ENCODE results near the gene TRAPPC2. TPM values are rescaled to one million over a fixed set of nuclear protein-coding genes. Genes with fewer than 3 reads are reported as not detected.

TRAPPC2 gene
- total RNA-seq, 4 donors from 2014 or later = 9.7 to 16.9 (median 12.0) TPM

- no peak for DNase-seq (ENCODE audit: low spot score in 2 of 2)
- H3K4me3 ChIP-seq = no peak overlapping the region
- no peaks in the 10 kb centered on the region for H3K4me1 ChIP-seq
- TF ChIP-seq CTCF (IDR thresholded peaks at IDR 0.05) (no peak), POLR2AphosphoS5 (IDR thresholded peaks at IDR 0.05) (no peak), POLR2A (IDR thresholded peaks at IDR 0.05) (no peak), EP300 (IDR thresholded peaks at IDR 0.05) (no peak)
- H3K27me3 ChIP-seq = no peaks in the 10 kb centered on the region
- no peak overlapping the region for H3K27ac ChIP-seq
- peaks cover 12% of the 10 kb centered on the region for H3K36me3 ChIP-seq
- no peaks in the 10 kb centered on the region for H3K9me3 ChIP-seq
- WGBS = 89% methylated on average over 2 of the region's 2 CpGs
These were observed 40.3 kb upstream of the TRAPPC2 start for GRCh38 chrX:13774696-13775095.

GRCh38 chrX:13770013-13770535 is 35.7 kb upstream of the TRAPPC2 start:
- 87% methylated on average over 3 of the region's 3 CpGs for WGBS
- H3K36me3 ChIP-seq = peaks cover 22% of the 10 kb centered on the region
- H3K9me3 ChIP-seq = no peaks in the 10 kb centered on the region

GRCh38 chrX:13768939-13769338 is 34.5 kb upstream of the TRAPPC2 start:
- TF ChIP-seq EP300 (IDR thresholded peaks at IDR 0.05) (no peak), CTCF (IDR thresholded peaks at IDR 0.05) (no peak), POLR2A (IDR thresholded peaks at IDR 0.05) (no peak), POLR2AphosphoS5 (IDR thresholded peaks at IDR 0.05) (no peak)
- no peak overlapping the region for H3K27ac ChIP-seq
- no peak for DNase-seq (ENCODE audit: low spot score in 2 of 2)
- 91% methylated on average over 4 of the region's 4 CpGs for WGBS
- H3K9me3 ChIP-seq = no peaks in the 10 kb centered on the region
- no peak overlapping the region for H3K4me3 ChIP-seq
- H3K27me3 ChIP-seq = no peaks in the 10 kb centered on the region
- peaks cover 18% of the 10 kb centered on the region for H3K36me3 ChIP-seq
- H3K4me1 ChIP-seq = peaks cover 2% of the 10 kb centered on the region

More at GRCh38 chrX:13770013-13770535, 35.7 kb upstream of the TRAPPC2 start:
- TF ChIP-seq POLR2AphosphoS5 (IDR thresholded peaks at IDR 0.05) (no peak), POLR2A (IDR thresholded peaks at IDR 0.05) (no peak), EP300 (IDR thresholded peaks at IDR 0.05) (no peak), CTCF (IDR thresholded peaks at IDR 0.05) (no peak)
- no peak for DNase-seq (ENCODE audit: low spot score in 2 of 2)
- no peaks in the 10 kb centered on the region for H3K4me1 ChIP-seq
- H3K4me3 ChIP-seq = no peak overlapping the region
- H3K27me3 ChIP-seq = no peaks in the 10 kb centered on the region
- H3K27ac ChIP-seq = no peak overlapping the region

- TF ChIP-seq EP300 (IDR thresholded peaks at IDR 0.05) (no peak), POLR2A (IDR thresholded peaks at IDR 0.05) (no peak), CTCF (IDR thresholded peaks at IDR 0.05) (no peak), POLR2AphosphoS5 (IDR thresholded peaks at IDR 0.05) (no peak)
- peaks cover 21% of the 10 kb centered on the region for H3K36me3 ChIP-seq
- H3K4me1 ChIP-seq = peaks cover 12% of the 10 kb centered on the region
- no peaks in the 10 kb centered on the region for H3K9me3 ChIP-seq
- no peak for DNase-seq (ENCODE audit: low spot score in 2 of 2)
- H3K4me3 ChIP-seq = no peak overlapping the region
- no peaks in the 10 kb centered on the region for H3K27me3 ChIP-seq
- peak overlapping the region; percentile 56 for H3K27ac ChIP-seq
- 73% methylated on average over 6 of the region's 6 CpGs for WGBS
These were observed 30.3 kb upstream of the TRAPPC2 start for GRCh38 chrX:13764765-13765164.

GRCh38 chrX:13764281-13764680 is 29.9 kb upstream of the TRAPPC2 start:
- Histone ChIP-seq H3K27ac (peak overlapping the region; percentile 56), H3K36me3 (peaks cover 16% of the 10 kb centered on the region), H3K4me3 (no peak overlapping the region), H3K9me3 (no peaks in the 10 kb centered on the region), H3K4me1 (peaks cover 12% of the 10 kb centered on the region), H3K27me3 (no peaks in the 10 kb centered on the region)
- WGBS = 62% methylated on average over 7 of the region's 7 CpGs
- no peak for DNase-seq (ENCODE audit: low spot score in 2 of 2)
- no peak for TF ChIP-seq POLR2A (IDR thresholded peaks at IDR 0.05)
- no peak for TF ChIP-seq POLR2AphosphoS5 (IDR thresholded peaks at IDR 0.05)
- no peak for TF ChIP-seq CTCF (IDR thresholded peaks at IDR 0.05)
- no peak for TF ChIP-seq EP300 (IDR thresholded peaks at IDR 0.05)
